SU-DHL-6 (cell line): Measurements from ENCODE around the gene POLE3.
"Not testable (repeated sequence)": the region's sequence is repeated elsewhere in the genome, so short reads cannot be mapped to it uniquely, and the experiment has no call there.

Experiments used
- H2AFZ ChIP-seq: fragments of 200-600 bp; sonication (generic); 2 replicates; pipeline ENCODE4 v1.6.1; 2014; ENCODE audit warnings: low read depth, mild to moderate bottlenecking, moderate library complexity, mixed read lengths, antibody characterized with exemption, low read length; ENCODE audit not compliant: severe bottlenecking
- H3F3A ChIP-seq: fragments of 200-600 bp; shearing (Covaris generic); 2 replicates; pipeline ENCODE4 v1.6.0; 2016; ENCODE audit warnings: antibody characterized with exemption, mild to moderate bottlenecking; ENCODE audit not compliant: insufficient read depth
- H3K27ac ChIP-seq: fragments of 200-600 bp; sonication (generic); 2 replicates; pipeline ENCODE4 v1.5.1; 2016; ENCODE audit warnings: low read depth, mild to moderate bottlenecking, low read length, moderate library complexity, mixed read lengths
- H3K27me3 ChIP-seq: fragments of 200-600 bp; sonication (generic), shearing (Covaris generic); 2 replicates; pipeline ENCODE4 v1.6.0; 2014; ENCODE audit warnings: mild to moderate bottlenecking, low read length
- H3K36me3 ChIP-seq: fragments of 200-600 bp; sonication (generic); 2 replicates; pipeline ENCODE4 v1.6.1; 2014; ENCODE audit warnings: mild to moderate bottlenecking, low read length, mixed read lengths
- H3K4me2 ChIP-seq: fragments of 300-600, 200-600 bp; shearing (Covaris generic), sonication (generic); 2 replicates; pipeline ENCODE4 v1.6.0; 2014; ENCODE audit warnings: low read length, low read depth, mild to moderate bottlenecking; ENCODE audit not compliant: poor library complexity, severe bottlenecking
- H3K4me3 ChIP-seq: fragments of 200-600 bp; sonication (generic); 2 replicates; pipeline ENCODE4 v1.5.1; 2014; ENCODE audit warnings: antibody characterized with exemption, low read length, mild to moderate bottlenecking, mixed read lengths; ENCODE audit not compliant: insufficient read depth, poor library complexity, severe bottlenecking
- H3K79me2 ChIP-seq: fragments of 200-600 bp; sonication (generic); 2 replicates; pipeline ENCODE4 v1.6.1; 2014; ENCODE audit warnings: mild to moderate bottlenecking, low read length, moderate library complexity; ENCODE audit not compliant: insufficient read depth
- H3K9ac ChIP-seq: fragments of 200-600 bp; sonication (generic); 2 replicates; pipeline ENCODE4 v1.7.0; 2014; ENCODE audit warnings: mild to moderate bottlenecking, low read length
- H3K9me2 ChIP-seq: fragments of 200-600 bp; sonication (generic); replicated peaks from 2 replicates; pipeline ENCODE4 v1.6.1; 2014; ENCODE audit warnings: low read length; ENCODE audit not compliant: insufficient read depth
- H3K9me3 ChIP-seq: fragments of 200-600 bp; sonication (generic); 2 replicates; pipeline ENCODE4 v1.6.1; 2014; ENCODE audit warnings: low read length, mixed read lengths; ENCODE audit not compliant: insufficient read depth
- H4K20me1 ChIP-seq: fragments of 200-600 bp; sonication (generic); 2 replicates; pipeline ENCODE4 v1.6.1; 2014; ENCODE audit warnings: low read depth, mild to moderate bottlenecking, antibody characterized with exemption, low read length, moderate library complexity, mixed read lengths
- EZH2phosphoT487 ChIP-seq: fragments of 200-600 bp; sonication (generic), shearing (Covaris generic); conservative IDR thresholded peaks from 2 replicates; pipeline ENCODE4 v1.6.1; 2018; ENCODE audit warnings: mild to moderate bottlenecking, antibody characterized with exemption, low read length, moderate library complexity, mixed read lengths
- TF ChIP-seq, protein P1 (sequence below): fragments of 200-600 bp; sonication (generic); IDR thresholded peaks from one replicate; pipeline ENCODE4 v1.5.1; 2017; ENCODE audit warnings: antibody characterized with exemption, mild to moderate bottlenecking, low read length, moderate library complexity; ENCODE audit not compliant: insufficient read depth, poor library complexity, severe bottlenecking

Gene POLE3

DNA sequence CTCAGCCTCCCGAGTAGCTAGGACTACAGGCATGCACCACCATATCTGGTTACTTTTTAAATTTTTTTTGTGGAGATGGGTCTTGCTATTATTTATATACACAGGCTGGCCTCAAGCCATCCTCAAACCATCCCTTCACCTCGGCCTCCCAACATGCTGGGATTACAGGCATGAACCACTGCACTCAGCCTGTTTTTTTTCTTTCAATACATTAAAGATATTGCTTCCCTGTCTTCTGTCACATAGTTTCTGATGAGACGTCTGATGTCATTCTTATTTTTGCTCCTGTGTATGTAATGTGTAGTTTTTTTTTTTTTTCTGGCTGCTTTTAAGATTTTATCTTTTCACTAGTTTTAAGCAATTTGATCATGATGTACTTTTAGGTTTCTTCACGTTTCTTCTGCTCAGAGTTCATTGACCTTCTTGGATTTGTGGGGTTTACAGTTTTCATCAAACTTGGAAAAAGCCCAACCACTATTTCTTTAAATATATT, 41.7 kb upstream of the POLE3 start:
- H3K36me3 ChIP-seq: no peaks in the 10 kb centered on the region
- TF ChIP-seq EZH2phosphoT487: no peak
- TF ChIP-seq, protein P1, sequence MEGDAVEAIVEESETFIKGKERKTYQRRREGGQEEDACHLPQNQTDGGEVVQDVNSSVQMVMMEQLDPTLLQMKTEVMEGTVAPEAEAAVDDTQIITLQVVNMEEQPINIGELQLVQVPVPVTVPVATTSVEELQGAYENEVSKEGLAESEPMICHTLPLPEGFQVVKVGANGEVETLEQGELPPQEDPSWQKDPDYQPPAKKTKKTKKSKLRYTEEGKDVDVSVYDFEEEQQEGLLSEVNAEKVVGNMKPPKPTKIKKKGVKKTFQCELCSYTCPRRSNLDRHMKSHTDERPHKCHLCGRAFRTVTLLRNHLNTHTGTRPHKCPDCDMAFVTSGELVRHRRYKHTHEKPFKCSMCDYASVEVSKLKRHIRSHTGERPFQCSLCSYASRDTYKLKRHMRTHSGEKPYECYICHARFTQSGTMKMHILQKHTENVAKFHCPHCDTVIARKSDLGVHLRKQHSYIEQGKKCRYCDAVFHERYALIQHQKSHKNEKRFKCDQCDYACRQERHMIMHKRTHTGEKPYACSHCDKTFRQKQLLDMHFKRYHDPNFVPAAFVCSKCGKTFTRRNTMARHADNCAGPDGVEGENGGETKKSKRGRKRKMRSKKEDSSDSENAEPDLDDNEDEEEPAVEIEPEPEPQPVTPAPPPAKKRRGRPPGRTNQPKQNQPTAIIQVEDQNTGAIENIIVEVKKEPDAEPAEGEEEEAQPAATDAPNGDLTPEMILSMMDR: no peak
- H3K4me3 ChIP-seq: no peak overlapping the region
- H3K27ac ChIP-seq: no peak overlapping the region
- H3K9ac ChIP-seq: no peak overlapping the region
- H3K27me3 ChIP-seq: no peaks in the 10 kb centered on the region
- no peak overlapping the region for H2AFZ ChIP-seq
- no peaks in the 10 kb centered on the region for H4K20me1 ChIP-seq
- no peaks in the 10 kb centered on the region for H3K9me3 ChIP-seq
- no peaks in the 10 kb centered on the region for H3F3A ChIP-seq
- no peaks in the 10 kb centered on the region for H3K79me2 ChIP-seq
- H3K9me2 ChIP-seq: no peaks in the 10 kb centered on the region
- no peak overlapping the region for H3K4me2 ChIP-seq

DNA sequence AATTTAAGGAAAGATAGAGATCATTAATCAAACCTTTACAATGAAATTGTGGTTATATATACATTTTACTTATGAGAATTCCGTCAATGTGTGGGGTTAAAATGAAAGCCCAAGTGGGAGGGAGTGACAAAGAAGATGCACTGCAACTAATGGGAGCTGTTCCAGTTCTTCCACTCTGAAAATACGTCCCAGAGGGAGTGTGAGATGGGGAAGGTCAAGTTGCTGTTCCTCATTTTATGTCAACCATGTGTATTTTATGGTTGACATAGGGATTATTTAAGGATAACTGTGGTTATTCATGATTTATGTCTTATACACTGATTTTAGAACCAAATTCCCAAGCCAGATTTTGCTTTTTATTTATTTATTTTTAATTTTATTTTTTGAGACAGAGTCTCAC, 38.9 kb upstream of the POLE3 start:
- H3K36me3 ChIP-seq: no peaks in the 10 kb centered on the region
- no peaks in the 10 kb centered on the region for H4K20me1 ChIP-seq
- H3K4me3 ChIP-seq: no peak overlapping the region
- no peak overlapping the region for H3K27ac ChIP-seq
- no peaks in the 10 kb centered on the region for H3K9me3 ChIP-seq
- TF ChIP-seq EZH2phosphoT487: no peak
- TF ChIP-seq, protein P1: no peak
- no peak overlapping the region for H3K9ac ChIP-seq
- no peaks in the 10 kb centered on the region for H3K79me2 ChIP-seq
- no peak overlapping the region for H2AFZ ChIP-seq
- H3K27me3 ChIP-seq: no peaks in the 10 kb centered on the region
- no peak overlapping the region for H3K4me2 ChIP-seq
- H3F3A ChIP-seq: no peaks in the 10 kb centered on the region
- H3K9me2 ChIP-seq: no peaks in the 10 kb centered on the region

DNA sequence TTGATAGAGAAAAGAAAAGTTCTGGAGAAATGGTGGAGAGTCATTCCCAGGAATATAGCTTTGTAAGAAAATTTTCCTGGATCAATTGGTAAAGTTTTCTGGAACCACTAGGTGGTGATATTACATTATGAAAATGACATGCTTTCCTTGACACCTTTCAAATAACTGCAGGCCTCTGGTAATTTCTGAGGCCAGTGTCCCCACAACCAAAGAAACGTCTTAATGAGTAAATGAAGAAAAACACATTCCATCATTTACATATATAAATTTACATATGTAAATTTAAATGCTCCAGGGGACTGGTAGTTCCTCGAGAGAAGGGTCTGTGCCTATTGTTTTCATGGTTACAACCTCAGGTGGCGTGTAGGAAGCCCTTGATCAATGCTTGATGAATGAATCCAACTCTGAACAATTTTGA, 35.9 kb upstream of the POLE3 start:
- Histone ChIP-seq H3K79me2 (no peaks in the 10 kb centered on the region), H3K4me2 (no peak overlapping the region), H3K9me2 (no peaks in the 10 kb centered on the region), H3F3A (no peaks in the 10 kb centered on the region), H3K9me3 (no peaks in the 10 kb centered on the region), H3K27ac (no peak overlapping the region), H2AFZ (no peak overlapping the region), H4K20me1 (no peaks in the 10 kb centered on the region), H3K27me3 (no peaks in the 10 kb centered on the region), H3K36me3 (no peaks in the 10 kb centered on the region), H3K9ac (no peak overlapping the region), H3K4me3 (no peak overlapping the region)
- TF ChIP-seq, protein P1: peak; percentile 36
- no peak for TF ChIP-seq EZH2phosphoT487

DNA sequence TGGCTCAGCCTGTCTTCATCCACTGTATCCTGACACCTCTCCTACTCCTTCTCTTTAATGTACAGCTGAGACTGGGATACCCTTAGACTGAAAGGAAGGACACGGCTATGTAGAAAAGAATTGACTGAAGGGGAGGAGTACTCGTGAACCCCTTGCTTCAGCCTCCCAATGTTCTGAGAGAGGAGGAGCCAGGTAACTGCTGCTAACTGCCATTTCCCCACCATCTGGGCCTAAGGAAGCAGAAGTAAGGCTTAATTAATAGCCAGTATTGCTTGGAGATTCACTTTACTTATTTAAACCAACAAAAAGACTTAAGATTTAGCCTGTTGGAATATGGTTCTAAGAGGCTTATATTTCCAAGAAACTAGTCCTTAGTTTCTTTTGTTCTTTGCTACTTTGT, 34.3 kb upstream of the POLE3 start:
- Histone ChIP-seq H4K20me1 (no peaks in the 10 kb centered on the region), H3K27ac (no peak overlapping the region), H3K4me3 (no peak overlapping the region), H3K27me3 (no peaks in the 10 kb centered on the region), H3K79me2 (no peaks in the 10 kb centered on the region), H3K36me3 (no peaks in the 10 kb centered on the region), H3K4me2 (no peak overlapping the region), H2AFZ (no peak overlapping the region), H3K9ac (no peak overlapping the region), H3K9me2 (no peaks in the 10 kb centered on the region), H3K9me3 (no peaks in the 10 kb centered on the region), H3F3A (no peaks in the 10 kb centered on the region)
- TF ChIP-seq EZH2phosphoT487: no peak
- TF ChIP-seq, protein P1: no peak

DNA sequence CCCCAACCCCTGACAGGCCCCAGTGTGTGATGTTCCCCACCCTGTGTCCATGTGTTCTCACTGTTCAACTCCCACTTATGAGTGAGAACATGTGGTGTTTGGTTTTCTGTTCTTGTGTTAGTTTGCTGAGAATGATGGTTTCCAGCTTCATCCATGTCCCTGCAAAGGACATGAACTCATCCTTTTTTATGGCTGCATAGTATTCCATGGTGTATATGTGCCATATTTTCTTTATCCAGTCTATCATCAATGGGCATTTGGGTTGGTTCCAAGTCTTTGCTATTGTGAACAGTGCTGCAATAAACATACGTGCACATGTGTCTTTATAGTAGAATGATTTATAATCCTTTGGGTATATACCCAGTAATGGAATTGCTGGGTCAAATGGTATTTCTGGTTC, 27.2 kb upstream of the POLE3 start:
- not testable (repeated sequence) for H3K27me3 ChIP-seq

More for the DNA sequence above, 27.2 kb upstream of the POLE3 start:
- not testable (repeated sequence) for H3K9ac ChIP-seq, H3K79me2 ChIP-seq, H2AFZ ChIP-seq, H3K4me2 ChIP-seq, H3K9me3 ChIP-seq, H3F3A ChIP-seq, H3K36me3 ChIP-seq, H3K4me3 ChIP-seq, H3K27ac ChIP-seq, H4K20me1 ChIP-seq, H3K9me2 ChIP-seq
